Stimulated activated CD8-positive, alpha-beta memory T cell treated with anti-CD3 and anti-CD28 coated beads, Interleukin-12 subunit alpha, Interleukin-12 subunit beta, amount 100 ng/mL, for 4 hours (primary cell): ENCODE measurements around the gene SLC26A1.

Source experiments
- DNase-seq: peaks from one replicate; pipeline ENCODE4 v3.0.0-alpha.2; 2020; ENCODE audit warnings: low read depth

Gene SLC26A1

DNA sequence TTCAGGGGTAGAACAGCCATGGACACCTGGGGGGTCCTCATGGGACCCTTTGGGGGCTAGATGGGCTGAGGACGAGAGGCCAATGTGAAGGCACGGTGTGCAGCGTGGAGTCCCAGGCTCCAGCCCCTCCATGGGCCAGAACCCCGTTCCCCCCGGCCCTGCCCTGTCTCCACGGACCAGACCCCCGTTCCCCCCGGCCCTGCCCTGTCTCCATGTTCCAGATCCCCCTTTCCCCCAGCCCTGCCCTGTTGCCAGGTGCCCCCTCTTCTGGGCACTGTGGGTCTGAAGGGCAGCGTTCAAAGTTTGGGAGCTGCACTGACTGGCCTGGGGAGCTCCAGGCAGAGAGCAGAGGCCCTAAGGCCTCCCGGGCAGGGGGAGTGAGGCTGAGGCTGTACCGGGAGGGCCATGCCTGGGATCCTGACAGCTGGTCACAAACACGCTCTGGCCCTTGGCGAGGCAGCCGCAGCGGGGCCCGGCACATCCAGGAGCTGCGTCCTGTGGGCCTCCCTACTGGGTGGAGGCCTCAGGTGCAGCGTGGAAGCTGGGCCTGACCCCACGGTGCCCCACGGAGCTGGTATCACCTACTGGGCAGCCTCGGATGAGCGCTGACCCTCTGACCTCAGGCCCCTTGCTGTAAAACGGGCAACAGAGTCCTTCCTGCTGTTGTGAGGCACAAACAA, 28.7 kb downstream of the SLC26A1 start:
- no peak for DNase-seq

DNA sequence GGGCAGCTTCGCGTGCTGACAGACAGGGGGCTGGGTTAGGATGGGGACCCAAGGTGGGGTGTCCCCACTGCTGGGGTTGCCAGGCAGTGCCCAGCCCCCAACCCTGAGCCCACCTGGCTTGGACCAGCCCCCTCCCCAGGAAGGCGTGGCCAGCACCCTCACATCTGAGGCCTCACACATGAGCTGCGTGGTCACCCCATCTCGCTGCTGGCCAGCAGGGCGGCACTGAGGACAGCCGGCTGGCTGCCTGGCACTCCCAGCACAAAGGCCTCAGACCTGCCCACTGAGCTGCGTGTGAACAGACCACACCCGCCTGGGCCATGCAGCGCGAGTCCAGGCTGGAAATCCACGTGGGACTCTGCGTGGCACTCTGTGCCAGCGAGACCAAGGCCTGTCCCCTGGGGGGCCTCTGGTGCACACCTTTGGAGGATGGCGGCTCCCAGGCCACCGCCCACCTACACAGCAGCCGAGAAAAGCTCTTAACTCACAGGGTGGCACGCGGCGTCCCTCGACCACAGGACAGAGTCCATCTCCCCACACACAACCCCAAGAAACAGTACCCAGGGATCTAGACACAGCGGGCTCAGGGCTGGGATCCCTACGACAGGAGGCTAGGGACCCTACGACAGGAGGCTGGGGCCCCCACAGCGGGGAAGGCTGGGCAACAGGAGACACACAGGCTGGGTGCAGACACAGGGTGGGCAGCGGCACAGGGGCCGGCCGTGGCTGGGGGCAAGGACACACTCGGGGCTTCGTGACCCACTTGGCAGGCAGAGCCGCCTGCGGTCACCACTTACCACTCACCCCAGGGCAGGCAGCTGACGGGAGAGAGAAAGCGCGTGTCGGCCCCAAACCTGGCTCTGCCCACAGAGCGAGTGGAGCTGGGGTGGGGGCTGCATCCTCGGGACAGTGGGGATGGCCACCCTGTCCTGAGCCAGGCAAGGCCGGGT, 29.7 kb downstream of the SLC26A1 start:
- no peak for DNase-seq

DNA sequence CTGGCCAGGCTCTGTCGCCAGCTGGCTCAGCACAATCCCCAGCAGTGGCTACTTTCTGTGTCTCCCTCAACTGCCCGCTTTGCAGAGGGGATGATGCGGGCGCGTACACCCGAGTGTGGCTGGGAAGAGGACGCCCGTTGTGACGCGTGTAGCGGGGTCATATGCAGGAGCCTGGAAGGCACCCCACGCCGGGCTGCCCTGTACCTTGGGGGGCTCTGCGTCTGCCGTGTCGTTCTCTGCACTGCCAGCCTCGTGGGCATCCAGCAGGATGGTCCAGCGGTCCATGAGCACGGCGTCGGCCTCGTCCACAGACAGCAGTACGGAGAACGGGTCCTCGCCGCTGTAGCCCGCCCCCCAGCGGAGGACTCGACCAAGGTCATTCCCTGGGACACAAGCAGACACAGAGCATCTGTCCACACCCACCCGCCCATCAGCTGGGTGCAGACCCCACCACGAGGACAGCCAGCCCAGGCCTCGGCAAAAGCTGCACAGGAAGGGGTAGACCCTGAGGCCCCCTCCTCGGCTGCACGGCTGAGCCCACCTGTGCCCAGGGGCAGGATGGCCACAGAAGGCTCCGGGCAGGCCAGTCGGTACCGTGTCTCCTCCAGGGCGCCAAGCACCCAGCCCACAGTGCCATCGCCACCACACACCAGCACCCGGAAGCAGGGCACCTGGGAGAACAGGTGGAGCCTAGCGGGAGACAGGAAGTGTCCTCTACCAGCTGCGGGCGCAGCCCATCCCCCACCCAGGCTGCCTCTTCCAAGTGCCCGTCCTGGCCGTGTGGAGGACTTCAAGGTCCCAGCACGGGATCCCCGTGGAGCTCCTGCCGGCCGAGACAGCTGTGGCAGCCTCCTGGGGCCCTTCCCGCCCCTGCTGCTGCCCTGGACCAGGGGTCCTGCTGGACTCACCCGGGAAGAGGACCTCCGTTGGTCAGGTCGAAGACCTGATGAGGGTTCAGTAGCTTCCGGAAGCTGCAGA, 30.7 kb downstream of the SLC26A1 start:
- DNase-seq = no peak

DNA sequence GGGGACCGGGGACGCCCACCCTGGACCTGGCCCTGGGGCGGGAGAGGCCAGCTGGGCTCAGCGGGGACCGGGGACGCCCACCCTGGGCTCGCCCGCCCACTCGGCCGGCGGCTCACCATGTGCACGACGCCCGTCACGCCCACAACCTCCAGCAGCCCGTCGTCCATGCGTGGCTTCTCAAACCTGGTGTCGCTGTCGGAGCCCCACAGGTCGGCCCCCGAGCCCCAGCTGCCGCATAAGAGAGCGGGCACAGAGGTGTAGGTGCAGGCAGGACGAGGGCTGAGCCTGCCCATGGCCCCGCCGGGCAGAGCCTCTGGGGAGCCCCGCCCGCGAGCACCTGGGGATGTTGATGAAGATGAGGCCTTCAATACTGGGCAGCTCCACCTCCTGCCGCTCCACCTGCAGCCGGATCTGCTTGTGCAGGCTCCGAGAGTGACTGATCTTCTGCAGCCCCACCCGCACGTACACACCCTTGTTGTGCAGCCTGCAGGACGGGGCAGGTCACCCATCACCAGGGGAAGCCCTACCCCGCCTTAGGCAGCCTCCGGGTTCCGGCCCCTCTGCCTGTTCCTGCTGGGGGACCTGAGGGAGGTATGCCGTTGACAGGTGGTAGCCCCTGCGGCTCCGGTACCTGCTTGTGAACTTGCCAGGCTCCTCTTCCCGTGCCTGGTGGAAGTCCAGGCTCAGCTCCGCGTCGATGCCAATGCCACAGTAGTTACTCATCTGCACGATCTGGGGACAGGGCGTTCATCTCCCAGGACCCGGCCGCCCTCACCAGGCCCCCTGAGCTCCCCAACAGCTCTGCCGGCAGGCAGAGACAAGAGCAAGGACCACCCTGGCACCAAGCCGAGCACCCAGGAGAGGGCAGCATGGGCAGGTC, 31.6 kb downstream of the SLC26A1 start:
- DNase-seq = no peak

DNA sequence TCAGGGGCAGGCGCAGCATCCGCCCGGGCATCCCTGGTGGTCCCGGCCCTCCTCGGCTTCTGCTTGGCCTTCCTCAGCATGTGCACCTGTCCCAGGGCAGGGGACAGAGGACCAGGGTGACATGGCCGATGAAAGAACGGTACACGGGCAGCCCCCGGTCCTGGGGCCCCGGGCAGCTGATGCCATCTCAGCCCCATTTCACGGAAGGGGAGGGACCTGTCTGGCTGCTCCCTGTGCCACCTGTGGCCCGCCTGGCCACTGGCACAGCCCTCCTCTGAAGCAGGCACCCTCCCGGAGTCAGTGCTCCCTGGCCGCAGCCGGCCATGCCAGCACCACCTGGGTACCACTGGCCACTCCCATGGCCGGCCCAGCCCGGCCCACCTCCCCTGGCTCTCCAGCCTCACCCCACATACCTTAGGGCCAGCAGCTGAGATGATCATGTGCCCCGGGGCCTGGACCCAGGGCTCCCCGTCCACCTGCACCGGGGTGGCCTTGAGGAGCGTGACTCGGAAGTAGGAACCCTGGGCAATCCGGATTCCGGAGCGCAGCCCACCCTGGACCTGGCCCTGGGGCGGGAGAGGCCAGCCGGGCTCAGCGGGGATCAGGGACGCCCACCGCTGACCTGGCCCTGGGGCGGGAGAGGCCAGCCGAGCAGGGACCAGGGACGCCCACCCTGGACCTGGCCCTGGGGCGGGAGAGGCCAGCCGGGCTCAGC, 32.4 kb downstream of the SLC26A1 start:
- DNase-seq = no peak

DNA sequence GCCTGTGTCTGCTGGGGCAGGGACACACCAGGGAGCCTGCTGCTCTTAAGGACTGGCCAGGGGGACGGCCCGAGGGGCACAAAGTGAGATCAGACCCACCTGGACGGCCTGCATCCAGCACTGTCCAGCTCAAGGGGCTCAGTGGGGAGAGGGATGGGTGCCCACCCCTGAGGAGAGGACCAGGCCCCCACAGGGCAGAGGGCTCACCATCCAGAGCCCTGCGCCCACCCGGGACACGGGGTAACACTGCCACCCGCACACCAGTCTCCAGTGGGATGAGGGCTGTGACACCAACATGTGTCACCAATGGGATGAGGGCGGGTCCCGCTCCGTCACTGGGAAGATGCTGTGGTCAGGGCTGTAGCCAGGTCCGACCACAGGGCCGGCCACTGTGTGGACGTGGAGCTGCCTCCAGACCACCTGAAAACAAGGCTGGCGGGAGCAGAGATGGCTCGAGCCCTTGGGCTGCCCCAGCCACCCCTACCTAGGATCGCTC, 33.0 kb downstream of the SLC26A1 start:
- no peak for DNase-seq

DNA sequence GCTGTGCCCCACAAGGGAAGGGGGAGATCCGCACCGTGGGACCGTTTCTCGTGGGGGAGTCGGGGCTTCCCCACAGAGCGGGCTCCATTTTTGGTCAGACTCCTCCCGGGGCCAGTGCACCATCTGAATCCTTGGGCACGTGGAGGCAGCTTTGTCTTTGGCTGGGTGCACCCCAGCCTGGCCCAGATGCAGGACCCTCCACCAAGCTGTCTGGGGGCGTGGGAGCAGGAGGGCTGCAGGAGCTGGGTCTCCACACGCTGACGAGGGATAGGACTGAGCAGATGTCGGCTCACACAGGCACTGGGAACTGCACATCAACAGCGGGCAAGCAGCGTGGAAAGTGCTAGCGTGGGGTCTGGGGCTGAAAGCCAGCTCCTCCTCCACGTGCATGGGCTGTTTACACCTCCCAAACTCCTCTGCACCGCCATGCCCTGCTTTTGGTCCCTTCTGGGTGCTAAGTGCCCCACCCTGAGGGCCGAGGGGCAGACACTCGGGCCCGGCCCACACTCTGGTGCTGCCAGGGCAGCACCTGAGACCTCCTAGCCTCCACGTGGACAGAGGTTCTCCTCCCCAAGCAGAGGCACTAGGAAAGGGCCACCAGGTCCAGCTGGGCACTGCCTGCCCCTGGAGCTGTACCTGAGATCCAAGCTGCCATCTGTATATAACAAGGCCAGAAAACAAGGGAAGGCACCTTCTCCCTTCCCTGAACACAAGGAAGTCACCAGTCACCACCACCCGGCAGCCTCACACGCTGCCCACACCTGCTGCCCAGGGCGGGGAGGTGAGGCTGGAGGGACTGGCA, 33.7 kb downstream of the SLC26A1 start:
- no peak for DNase-seq

DNA sequence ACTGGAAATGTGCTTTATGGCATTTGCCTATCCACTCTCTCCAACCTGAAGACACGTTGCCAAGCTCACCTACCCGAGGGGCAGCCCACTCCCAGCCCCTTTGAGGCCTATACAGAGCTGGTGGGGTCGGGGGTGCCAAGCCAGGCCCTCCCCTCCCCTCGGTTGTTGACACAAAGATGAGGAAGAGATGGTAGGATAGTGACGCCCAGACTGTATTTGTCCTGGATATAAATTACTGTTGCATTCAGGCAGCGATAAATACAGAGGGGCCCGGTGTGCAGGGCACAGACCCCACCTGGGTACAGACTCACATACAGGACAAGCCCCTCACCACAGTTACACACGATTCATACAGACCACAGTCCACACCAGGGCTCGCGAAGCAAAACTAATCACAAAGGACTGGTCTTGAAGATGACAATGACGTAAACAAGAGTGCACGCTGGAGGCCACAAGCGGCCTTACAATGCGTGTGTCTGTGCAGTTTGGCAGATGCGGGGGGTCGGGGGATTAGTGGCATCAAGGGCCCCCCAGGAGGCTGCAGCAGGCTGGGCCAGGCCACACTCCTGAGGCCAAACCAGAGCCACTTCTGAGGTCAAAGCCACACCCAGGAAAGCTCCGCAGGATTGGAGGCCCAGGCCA, 34.4 kb downstream of the SLC26A1 start:
- DNase-seq = no peak

DNA sequence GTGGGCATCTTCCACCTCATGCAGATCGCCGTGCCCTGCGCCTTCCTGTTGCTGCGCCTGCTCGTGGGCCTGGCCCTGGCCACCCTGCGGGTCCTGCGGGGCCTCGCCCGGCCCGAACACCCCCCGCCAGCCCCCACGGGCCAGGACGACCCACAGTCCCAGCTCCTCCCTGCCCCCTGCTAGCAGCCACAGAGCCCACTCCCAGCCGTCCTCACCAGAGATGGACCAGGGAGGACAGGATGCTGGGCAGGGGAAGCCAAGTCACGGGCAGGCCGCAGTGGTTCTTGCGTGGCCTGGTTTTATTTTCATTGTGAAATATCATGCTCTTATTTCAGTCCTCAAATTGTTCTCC, 34.9 kb downstream of the SLC26A1 start:
- DNase-seq = no peak

DNA sequence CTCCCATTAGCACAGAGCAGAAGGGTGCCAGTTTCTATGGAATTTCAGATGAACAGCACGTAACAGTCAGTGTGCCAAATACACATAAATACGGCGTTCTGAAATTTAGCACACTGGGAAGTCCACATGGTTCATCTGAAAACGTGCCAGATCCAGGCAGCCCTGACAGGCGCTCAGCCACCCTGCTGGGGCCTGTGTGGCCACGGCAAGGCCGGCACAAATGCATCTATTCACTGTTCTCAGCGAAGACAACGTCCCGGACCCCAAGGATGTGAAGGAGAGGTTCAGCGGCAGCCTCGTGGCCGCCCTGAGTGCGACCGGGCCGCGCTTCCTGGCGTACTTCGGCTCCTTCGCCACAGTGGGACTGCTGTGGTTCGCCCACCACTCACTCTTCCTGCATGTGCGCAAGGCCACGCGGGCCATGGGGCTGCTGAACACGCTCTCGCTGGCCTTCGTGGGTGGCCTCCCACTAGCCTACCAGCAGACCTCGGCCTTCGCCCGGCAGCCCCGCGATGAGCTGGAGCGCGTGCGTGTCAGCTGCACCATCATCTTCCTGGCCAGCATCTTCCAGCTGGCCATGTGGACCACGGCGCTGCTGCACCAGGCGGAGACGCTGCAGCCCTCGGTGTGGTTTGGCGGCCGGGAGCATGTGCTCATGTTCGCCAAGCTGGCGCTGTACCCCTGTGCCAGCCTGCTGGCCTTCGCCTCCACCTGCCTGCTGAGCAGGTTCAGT, 35.5 kb downstream of the SLC26A1 start:
- no peak for DNase-seq

DNA sequence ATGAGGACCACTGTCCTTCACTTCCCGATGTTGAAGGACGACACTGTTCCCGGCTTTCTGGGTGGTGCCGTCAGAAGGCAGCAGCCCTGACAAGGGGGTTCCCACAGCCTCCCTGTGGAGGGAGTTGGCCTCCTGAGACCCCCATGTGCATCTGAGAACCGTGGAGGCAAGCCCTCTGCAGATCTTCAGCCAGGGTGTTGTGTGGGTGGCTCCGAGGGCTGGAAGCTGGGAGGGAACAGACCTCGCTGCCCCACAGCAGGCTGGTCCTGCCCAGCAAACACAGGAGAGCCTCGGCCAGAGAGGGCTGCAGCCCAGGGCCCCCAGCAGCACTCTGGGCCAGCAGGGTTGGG, 36.0 kb downstream of the SLC26A1 start:
- no peak for DNase-seq

DNA sequence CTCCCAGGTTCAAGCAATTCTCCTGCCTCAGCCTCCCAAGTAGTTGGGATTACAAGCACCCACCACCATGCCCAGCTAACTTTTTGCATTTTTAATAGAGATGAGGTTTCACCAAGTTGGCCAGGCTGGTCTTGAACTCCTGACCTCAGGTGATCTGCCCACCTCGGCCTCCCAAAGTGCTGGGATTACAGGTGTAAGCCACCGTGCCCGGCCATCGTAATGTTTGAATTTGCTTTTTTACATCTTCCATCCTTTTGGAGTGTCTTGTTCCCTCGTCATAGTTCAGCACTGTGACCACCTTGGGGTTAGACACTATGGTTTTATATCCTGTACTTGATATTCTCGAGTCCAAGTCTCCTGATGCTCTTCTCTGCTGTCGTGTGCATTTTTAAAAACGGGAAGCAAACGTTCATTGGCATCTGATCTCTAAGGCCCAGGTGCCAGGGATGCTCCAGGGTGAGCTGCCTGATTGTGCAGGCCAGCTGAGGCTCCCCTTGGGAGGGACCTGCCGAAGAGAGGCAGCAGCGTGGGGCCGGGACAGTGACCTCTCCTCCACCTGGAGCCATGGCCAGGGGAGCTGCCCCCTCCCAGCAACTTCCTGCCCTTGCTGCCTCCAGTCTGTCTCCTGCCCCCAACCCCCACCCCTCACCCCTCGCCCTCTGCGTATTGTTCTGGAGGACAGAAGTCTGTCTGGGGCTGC, 36.5 kb downstream of the SLC26A1 start:
- no peak for DNase-seq

DNA sequence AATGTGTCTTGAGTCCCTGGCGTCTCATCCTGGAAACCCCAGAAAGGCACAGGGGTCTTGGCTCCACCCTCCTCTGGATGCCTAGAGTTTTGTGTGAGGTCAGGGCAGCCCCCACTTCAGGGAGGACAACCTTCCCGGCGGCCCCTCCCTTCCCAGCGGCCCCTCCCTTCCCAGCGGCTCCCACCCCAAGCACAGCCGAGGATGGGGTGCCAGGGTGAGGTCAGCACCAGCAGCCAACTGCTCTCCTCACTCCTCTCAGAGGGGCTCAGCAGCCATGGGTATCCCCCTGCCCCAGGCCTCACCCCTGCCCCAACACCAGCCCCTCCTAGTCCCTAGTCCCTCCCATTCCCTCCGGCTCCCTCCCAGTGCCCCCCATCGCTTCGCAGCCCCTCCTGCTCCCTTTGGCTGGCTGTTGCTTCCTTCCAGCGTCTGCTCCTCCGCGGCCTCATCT, 37.2 kb downstream of the SLC26A1 start:
- DNase-seq = no peak

DNA sequence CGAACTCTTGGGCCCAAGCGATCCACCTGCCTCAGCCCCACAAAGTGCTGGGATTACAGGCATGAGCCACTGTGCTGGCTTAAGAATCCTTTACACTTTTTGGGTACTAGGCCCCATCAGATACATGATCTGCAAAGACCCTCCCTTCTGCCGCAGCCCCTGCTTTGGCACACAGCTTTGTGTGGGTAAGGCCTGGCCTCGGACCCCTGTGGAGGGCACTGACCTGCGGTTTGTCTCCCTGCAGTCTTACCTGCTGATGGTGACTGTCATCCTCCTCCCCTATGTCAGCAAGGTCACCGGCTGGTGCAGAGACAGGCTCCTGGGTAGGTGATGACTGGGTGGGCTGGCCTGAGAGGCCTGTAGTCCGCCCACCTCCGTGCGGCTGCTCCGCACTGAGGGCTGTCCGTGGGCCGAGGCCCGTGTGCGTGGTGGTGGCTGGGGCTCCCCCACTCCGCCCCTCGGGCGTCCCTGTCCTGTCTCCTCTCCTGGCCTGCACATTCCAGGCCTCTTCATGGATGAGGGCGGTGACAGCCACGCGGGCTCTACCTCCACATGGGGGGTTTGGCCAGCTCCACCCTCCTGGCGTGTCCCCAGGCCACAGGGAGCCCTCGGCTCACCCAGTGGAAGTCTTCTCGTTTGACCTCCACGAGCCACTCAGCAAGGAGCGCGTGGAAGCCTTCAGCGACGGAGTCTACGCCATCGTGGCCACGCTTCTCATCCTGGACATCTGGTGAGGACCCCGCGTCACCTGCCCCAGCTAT, 37.9 kb downstream of the SLC26A1 start:
- DNase-seq = no peak

DNA sequence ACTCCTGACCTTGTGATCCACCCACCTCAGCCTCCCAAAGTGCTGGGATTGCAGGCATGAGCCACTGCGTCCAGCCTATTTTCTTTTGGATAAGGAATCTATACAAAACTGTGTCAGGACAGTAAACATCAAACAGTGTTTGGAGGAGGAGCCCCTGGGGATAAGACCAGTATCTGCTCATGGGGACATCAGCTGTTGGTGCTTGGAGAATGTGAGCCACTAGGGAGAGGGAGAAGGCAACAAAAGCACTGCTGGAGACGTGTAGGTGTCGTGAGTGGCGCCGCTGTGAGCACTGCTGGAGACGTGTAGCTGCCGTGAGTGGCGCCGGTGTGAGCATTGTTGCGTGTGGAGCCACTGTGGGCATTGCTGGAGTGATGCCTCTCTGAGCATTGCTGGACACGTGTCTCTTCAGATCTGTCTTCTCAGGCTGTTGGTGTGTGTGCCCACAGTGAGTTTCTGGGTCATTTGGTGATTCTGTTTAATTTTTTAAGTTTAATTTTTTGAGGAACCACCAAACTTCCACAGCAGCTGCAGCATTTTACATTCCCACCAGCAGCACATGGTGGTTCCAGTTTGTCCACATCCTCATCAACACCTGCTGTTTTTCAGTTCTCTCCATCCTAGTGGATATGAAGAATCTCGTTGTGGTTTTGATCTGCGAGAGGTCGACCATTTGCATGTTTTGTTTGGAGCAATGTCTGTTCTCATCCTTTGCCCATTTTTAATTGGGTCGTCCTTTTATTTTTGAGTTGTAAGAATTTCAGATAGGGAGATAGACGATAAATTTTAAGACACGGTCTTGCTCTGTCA, 38.8 kb downstream of the SLC26A1 start:
- DNase-seq = no peak

DNA sequence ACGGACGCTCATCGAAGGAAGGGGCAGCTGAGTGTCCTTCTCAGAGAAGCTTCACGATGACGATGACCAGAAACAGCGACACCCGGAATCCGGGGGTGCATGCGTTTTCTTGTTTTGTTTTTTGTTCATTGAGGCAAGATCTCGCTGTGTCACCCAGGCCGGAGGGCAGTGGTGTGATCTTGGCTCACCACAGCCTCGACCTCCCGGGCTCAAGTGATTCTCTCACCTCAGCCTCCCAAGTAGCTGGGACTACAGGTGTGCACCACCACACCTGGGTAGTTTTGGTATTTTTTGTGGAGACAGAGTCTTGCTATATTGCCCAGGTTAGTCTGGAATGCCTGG, 39.7 kb downstream of the SLC26A1 start:
- no peak for DNase-seq
